Measurements from ENCODE around the gene KLF11. TPM values are rescaled to one million over a fixed set of nuclear protein-coding genes. Genes with fewer than 3 reads are reported as not detected.
A peak's percentile ranks its signal among the peaks of the same experiment; 100 is the strongest.

KLF11 gene
- total RNA-seq, 1 experiment from 2014 or later: 6.5 TPM

- no peak for DNase-seq (ENCODE audit: low spot score)
Measured at GRCh38 chr2:10063566-10063965, 20.2 kb downstream of the KLF11 start.

GRCh38 chr2:10064932-10065772, 21.8 kb downstream of the KLF11 start:
- DNase-seq (ENCODE audit: low spot score): no peak

GRCh38 chr2:10065773-10066055, 22.4 kb downstream of the KLF11 start:
- DNase-seq (ENCODE audit: low spot score): no peak

GRCh38 chr2:10067330-10067729, 24.0 kb downstream of the KLF11 start:
- no peak for DNase-seq (ENCODE audit: low spot score)

- no peak for DNase-seq (ENCODE audit: low spot score)
Measured at GRCh38 chr2:10067881-10068280, 24.5 kb downstream of the KLF11 start.

GRCh38 chr2:10071176-10071575, 27.8 kb downstream of the KLF11 start:
- no peak for DNase-seq (ENCODE audit: low spot score)

- no peak for DNase-seq (ENCODE audit: low spot score)
Measured at GRCh38 chr2:10071595-10071994, 28.2 kb downstream of the KLF11 start.

GRCh38 chr2:10072656-10073480, 29.5 kb downstream of the KLF11 start:
- DNase-seq (ENCODE audit: low spot score): peak; percentile 68

- no peak for DNase-seq (ENCODE audit: low spot score)
Measured at GRCh38 chr2:10073706-10074105, 30.4 kb downstream of the KLF11 start.

- no peak for DNase-seq (ENCODE audit: low spot score)
Measured at GRCh38 chr2:10075101-10075500, 31.8 kb downstream of the KLF11 start.

- DNase-seq (ENCODE audit: low spot score): no peak
Measured at GRCh38 chr2:10075571-10076209, 32.3 kb downstream of the KLF11 start.

- DNase-seq (ENCODE audit: low spot score): no peak
Measured at GRCh38 chr2:10076511-10076910, 33.2 kb downstream of the KLF11 start.

GRCh38 chr2:10076988-10077527, 33.7 kb downstream of the KLF11 start:
- DNase-seq (ENCODE audit: low spot score): no peak

- DNase-seq (ENCODE audit: low spot score): no peak
Measured at GRCh38 chr2:10078001-10078400, 34.7 kb downstream of the KLF11 start.

GRCh38 chr2:10078704-10079265, 35.4 kb downstream of the KLF11 start:
- DNase-seq (ENCODE audit: low spot score): no peak

- no peak for DNase-seq (ENCODE audit: low spot score)
Measured at GRCh38 chr2:10079266-10079869, 36.0 kb downstream of the KLF11 start.

GRCh38 chr2:10079870-10080535, 36.7 kb downstream of the KLF11 start, which contains the start of gene CYS1:
CYS1 (minus strand) TSS chr2:10080411; CDS start chr2:10080223, 188 bp downstream.
- no peak for DNase-seq (ENCODE audit: low spot score)

- no peak for DNase-seq (ENCODE audit: low spot score)
Measured at GRCh38 chr2:10080536-10081304, 37.4 kb downstream of the KLF11 start.

GRCh38 chr2:10083046-10083445, 39.7 kb downstream of the KLF11 start:
- DNase-seq (ENCODE audit: low spot score): no peak

- DNase-seq (ENCODE audit: low spot score): no peak
Measured at GRCh38 chr2:10083692-10084211, 40.4 kb downstream of the KLF11 start.

Data from H4 (cell line).